Left forelimb (tissue), 1 donor: Measurements from ENCODE around the gene PTPRQ.

Experiments used
- DNase-seq: peaks from one replicate; pipeline ENCODE4 v3.0.0-alpha.2; 2018; ENCODE audit warnings: low spot score

PTPRQ gene

DNA sequence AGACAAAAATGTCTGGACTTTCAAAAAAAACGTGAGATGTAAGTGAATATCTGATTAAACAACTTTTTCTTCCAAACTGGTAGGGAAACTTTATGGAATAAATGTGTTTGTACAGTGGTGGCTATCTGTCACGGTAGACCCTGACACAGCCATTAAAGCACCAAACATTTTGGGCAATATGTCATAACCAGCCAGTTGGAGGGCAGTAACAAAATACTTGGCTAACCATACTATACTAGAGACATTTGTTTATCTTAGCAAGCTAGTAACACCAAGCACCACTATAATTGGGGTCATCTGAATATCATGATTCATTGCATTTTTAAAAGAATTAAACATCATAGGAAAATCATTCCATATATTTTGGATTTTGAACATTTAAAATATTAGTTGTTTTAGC, 257.4 kb downstream of the PTPRQ start:
- DNase-seq = no peak

DNA sequence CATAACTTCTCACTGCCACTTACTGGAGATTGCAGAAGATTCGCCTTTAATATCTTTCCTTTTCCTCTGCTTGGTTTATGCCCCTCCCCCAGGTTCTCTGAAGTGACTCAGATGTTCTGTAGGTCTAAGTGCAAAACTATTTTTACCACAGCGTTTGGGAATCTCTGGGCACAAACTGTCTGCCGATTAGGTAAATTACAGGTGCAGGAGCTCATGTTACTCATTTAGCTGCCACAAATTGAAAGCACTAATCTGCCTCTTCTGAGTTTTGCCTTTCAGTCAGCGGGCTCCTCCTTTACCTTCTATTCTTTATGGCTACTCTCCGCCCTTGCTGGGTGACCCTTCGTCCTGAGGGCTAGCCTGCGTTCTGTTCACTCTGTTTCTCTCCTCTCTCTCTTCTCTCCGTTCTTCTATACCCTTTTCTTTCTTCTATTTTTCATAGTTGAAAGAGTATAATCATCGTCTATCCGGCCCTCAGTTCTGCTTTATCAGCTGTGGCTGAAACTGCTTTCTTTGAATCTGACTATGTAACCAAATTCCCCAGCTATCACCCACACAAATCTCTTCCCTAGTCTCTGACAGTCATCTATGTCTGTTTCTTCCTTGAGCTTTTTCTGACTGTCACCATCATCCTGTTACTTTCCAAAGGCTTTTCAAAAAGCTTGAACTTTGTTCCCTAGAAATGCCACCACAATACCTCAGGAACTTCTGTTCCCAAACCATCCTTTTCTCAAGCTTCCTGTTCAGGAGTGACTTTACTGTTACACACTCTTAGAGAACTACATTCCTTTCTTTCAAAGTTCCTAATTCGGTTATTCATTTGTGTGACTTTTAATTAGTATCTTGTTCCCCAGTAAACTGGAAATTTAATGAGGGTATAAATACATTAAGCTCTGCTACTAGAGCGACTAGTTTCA, 259.1 kb downstream of the PTPRQ start:
- DNase-seq = no peak

DNA sequence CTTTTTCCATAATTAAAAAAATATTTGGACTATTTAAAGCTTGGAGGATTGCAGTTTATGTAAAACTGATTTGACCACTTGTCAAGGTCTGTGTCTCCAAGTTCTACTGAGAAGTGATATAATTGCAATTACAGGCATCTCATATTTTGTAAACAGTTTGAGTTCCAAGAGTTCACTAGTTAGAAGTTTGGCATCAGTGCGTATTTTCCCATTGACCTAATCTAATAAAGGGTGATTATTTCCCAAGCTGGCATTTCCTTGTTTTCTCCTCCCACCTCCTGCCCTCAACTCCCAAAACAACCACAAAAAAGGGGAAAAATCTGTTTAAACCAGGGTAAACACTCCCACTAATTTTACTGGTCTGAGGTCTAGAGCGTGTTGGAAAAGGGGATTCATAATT, 260.4 kb downstream of the PTPRQ start:
- no peak for DNase-seq

GRCh38 chr12:80707126-80707829, 263.2 kb downstream of the PTPRQ start, which contains the start of gene MYF6:
TSS of gene MYF6 (plus strand) at chr12:80707634. CDS start at chr12:80707720, 86 bp downstream.
- no peak for DNase-seq

DNA sequence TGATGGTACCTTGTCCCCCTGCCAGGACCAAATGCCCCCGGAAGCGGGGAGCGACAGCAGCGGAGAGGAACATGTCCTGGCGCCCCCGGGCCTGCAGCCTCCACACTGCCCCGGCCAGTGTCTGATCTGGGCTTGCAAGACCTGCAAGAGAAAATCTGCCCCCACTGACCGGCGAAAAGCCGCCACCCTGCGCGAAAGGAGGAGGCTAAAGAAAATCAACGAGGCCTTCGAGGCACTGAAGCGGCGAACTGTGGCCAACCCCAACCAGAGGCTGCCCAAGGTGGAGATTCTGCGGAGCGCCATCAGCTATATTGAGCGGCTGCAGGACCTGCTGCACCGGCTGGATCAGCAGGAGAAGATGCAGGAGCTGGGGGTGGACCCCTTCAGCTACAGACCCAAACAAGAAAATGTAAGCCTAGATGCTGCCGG, 263.8 kb downstream of the PTPRQ start:
- DNase-seq = no peak

- no peak for DNase-seq
Observed at GRCh38 chr12:80708259-80708974, 264.4 kb downstream of the PTPRQ start.

- no peak for DNase-seq
Observed at GRCh38 chr12:80708975-80709328, 264.9 kb downstream of the PTPRQ start.

DNA sequence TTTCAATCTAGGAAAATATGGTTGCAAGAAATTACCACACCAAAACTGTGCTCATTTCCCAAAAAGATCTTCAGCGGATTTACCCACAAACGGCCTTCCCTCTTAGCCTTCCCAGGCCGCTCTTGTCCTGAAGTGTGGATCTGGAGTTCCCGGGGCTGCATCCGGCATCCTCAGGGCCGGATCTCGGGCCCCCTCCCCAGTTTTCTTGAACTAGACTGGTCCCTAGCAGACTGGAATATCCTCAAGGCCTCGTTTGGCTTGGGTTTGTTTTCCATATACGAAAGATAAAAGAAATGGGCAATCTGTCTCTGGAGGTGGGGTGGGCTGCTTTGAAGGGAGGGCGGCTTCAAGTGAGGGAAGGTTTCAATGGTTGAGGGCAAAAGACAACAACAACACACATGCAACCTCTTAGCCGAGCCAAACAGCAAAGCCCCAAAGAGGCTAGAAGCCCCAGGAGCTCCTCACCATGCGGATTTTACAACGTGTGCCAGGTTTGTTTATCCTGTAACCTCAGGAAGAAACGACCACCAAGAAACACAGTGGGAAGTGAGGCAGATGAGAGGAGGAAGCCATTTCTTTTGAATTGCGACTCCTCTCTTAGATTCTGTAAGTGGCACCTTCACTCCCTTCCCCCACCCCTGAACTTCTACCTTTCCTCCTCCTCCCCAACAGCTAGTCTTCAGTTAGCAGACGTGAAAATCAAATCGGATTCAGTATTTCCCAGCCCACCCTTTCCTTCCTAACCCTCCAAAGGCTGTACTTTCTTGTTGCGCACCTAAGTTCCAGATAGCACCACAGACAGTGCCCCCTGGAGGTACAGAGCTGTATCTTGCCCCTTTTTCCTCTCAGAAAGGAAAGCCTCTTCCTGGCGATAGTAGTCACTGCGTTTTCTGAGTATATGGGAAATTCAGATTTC, 266.0 kb downstream of the PTPRQ start:
- no peak for DNase-seq

- no peak for DNase-seq
Observed at GRCh38 chr12:80710727-80711449, 266.9 kb downstream of the PTPRQ start.

DNA sequence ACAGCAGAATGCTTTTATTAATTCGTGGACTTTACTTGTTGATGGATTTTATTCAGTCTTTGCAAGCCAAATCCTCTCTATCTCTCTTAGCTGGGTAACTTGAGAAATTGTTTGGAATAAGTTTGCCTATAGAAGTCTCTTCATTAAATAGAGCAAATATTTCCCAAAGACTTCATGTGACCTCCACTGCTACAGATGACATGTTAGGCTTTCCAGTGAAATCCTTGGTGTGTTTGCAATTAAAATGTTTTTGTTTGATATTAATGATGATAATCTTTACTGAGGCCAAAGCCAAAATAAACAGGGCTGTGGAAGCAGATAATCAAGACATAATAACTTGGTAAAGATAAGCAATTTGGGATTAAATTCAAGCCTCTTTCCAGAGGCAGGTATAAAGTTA, 267.8 kb downstream of the PTPRQ start:
- no peak for DNase-seq

DNA sequence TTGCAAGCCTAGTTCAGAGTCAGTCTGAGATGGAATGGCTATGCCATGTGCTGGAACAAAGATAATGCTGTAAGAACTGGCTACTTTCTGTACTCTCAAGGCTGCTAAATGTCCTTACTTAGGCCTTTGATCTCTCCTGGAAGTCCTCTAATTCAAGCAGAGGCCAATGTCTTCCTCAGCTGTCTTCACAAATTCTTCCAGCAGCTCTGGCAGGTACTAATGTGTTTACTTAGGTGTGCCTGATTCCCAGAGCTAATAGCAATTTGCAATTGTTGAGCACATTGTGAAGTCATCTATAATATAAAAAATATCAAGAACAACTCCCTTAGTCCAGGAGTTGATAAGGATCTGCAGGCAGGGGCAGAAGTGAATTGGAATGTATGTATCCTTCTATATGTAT, 268.8 kb downstream of the PTPRQ start:
- no peak for DNase-seq

- DNase-seq = no peak
Observed at GRCh38 chr12:80713419-80713818, 269.4 kb downstream of the PTPRQ start.

DNA sequence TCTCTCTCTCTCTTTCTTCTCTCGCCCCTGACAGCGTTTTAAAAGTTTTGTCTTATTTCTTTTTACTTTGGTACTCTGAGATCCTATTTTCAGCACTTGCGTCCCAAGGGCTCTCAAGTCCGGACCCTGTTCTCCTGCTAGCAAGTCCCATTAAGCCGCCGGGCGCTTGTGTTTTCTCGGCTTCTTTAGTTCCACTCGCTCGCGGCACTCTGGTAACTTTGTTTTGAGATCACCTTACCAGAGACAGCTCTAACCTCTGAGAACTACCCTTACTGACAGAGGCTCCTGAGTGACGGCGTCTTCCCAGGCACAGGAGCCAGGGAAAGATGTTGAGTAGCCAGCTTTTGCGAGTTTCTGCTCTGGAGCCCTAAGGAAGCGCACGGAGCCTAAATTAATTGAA, 270.0 kb downstream of the PTPRQ start:
- DNase-seq = no peak

- DNase-seq = no peak
Observed at GRCh38 chr12:80714846-80715245, 270.8 kb downstream of the PTPRQ start.

GRCh38 chr12:80715713-80716249, 271.7 kb downstream of the PTPRQ start:
- no peak for DNase-seq

DNA sequence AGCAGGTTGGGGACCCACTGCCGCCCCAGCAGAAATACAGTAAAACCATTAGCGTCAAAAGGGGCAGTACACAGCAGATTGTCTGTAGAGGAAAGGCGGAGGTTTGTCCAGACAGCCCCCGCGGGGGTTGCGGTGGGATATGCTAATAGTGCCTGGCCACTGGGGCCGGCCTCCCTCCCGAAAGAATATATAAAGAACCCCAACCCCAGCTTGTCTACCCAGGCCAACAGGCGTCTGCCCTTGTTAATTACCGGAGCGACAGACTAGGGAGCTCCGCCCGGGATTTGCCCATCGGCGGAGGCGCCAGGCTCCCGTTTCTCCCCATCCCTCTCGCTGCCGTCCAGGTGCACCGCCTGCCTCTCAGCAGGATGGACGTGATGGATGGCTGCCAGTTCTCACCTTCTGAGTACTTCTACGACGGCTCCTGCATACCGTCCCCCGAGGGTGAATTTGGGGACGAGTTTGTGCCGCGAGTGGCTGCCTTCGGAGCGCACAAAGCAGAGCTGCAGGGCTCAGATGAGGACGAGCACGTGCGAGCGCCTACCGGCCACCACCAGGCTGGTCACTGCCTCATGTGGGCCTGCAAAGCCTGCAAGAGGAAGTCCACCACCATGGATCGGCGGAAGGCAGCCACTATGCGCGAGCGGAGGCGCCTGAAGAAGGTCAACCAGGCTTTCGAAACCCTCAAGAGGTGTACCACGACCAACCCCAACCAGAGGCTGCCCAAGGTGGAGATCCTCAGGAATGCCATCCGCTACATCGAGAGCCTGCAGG, 272.8 kb downstream of the PTPRQ start, which contains the start of gene MYF5:
TSS of gene MYF5 (plus strand) at position 217 of the 774 bp plus-strand sequence. CDS start at position 369, 152 bp downstream.
- no peak for DNase-seq

GRCh38 chr12:80717856-80718255, 273.8 kb downstream of the PTPRQ start:
- no peak for DNase-seq

GRCh38 chr12:80720516-80720915, 276.5 kb downstream of the PTPRQ start:
- no peak for DNase-seq

DNA sequence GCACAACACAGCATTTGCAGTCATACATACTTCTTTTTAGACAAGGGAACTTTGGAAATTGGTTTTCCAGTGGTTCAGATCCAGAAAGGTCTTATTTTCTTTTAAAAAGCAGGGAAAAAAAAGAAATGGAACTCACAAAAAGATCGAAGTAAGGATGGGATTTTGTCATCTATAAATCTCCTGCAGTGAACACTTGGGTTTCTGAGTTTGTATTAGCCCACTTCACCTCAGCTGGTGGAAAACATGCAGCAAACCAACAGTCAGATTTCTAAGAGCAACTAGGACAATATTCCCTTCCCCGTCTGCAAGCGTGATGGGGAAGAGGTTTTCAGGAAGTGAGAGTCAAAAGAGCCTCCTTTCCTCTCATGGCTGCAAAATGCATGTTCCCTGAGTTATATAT, 277.3 kb downstream of the PTPRQ start:
- no peak for DNase-seq
